HG02938 (cell line): ENCODE results near the gene FAM170B.

Experiments used
- ATAC-seq: cut with Tn5 transposase; IDR thresholded peaks from one replicate; pipeline ENCODE4 v1.9.1; 2021; ENCODE audit warnings: mild to moderate bottlenecking, moderate library complexity; ENCODE audit not compliant: unreplicated experiment

The FAM170B gene

DNA sequence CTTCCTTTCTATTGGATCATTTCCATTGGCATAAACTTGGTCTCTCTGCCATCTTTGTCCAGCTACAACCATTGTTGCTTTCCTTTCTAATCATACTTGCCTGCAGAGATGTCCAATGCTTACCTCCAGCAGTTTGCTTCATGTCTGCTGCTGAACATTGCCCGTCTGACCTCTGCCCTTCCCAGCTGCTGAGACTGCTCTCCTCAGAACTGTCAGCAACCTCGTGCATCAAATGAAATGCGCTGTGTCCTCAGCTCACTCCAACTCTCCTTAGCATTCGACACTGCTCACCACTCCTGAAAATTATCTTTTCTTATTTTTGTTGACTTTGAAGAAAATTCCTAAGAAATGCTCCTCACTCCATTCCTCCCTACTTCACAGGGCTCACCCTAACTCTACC, 5.0 kb downstream of the FAM170B start:
- no peak for ATAC-seq

- no peak for ATAC-seq
Observed at GRCh38 chr10:49123981-49124950, 9.6 kb downstream of the FAM170B start.

DNA sequence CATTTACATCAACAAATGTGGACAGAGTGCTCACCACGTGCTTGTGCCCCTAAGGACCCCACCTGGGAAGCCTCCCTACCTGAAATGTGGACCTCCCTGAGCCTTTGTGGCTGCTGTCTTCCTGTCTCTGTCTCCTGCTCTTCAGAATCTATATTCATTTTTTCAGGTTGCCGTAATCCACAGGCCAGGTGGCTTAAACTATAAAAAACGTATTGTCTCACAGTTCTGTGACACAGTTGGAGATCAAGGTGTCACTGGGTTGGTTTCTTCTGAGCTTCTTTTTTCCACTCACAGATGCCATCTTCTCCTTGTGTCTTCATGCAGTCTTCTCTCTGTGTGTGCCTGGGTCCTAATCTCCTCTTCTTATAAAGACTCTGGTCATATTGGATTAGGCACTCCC, 12.9 kb downstream of the FAM170B start:
- ATAC-seq = no peak

GRCh38 chr10:49119746-49120145, 14.1 kb downstream of the FAM170B start:
- ATAC-seq = no peak

GRCh38 chr10:49118430-49119074, 15.3 kb downstream of the FAM170B start:
- no peak for ATAC-seq

- no peak for ATAC-seq
Observed at GRCh38 chr10:49117376-49118070, 16.3 kb downstream of the FAM170B start.

GRCh38 chr10:49116509-49117375, 17.1 kb downstream of the FAM170B start:
- ATAC-seq = no peak

- ATAC-seq = no peak
Observed at GRCh38 chr10:49115796-49116508, 17.9 kb downstream of the FAM170B start.

DNA sequence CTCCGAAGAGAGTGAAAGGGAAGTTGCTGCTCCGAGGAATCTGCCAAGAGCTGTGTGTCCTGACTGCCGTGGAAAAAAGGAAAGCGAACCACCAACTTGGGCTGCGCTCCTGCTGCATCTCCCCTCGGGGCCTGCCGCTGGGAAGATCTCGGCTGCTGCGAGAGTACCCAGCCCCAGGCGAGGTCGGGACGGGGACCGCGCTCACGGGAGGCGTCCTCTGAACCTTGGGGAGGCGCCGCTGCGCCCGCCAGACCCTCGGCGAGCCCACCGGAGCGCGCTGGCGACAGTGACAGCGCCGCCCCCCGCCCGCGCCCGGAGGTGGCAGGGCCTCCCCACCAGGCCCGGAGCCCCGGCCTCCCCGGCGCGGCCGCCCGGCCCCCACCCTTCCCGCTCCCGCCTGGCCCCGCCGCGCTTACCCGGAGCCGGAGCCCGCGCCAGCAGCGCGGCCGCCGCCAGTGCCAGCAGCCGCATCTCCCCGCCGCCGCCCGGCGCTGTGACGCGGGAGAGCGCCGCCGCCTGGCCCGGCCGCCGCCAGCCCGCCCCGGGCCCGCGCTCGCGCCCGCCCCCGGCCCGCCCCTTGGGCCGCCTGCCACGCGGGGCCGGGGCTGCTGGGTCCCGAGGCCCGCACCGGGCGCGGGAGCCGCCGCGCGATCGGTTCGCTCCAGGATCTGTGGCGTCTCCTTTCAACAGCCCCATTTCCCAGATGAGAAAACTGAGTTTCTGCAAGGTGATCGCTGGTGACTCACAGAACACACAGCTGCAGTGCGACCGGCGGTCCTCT, 18.6 kb downstream of the FAM170B start, which contains the start of gene VSTM4:
Gene VSTM4, minus strand, starts transcription at position 508 of the 781 bp plus-strand sequence. Its CDS starts 37 bp downstream, at position 471.
- ATAC-seq = no peak

GRCh38 chr10:49114718-49115014, 19.2 kb downstream of the FAM170B start:
- ATAC-seq = no peak

DNA sequence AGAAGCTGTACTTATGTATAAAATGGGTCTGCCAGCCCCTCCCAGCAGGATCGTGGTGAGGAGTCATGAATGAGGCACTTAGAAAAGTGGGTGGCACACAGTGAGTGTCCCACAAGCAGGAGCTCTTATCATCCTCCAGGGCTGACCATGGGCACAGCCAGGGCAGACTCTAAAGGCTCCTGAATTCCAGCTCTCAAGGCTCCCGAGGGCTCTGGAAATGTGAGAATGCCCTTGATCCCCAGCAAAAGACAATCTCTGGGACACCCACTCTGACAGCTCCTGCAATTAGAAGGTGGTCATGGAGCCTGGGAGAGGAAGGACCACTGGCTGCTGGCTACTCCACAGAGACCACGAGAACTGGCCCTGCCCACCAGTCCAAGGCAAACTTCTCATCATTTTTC, 20.1 kb downstream of the FAM170B start:
- no peak for ATAC-seq

DNA sequence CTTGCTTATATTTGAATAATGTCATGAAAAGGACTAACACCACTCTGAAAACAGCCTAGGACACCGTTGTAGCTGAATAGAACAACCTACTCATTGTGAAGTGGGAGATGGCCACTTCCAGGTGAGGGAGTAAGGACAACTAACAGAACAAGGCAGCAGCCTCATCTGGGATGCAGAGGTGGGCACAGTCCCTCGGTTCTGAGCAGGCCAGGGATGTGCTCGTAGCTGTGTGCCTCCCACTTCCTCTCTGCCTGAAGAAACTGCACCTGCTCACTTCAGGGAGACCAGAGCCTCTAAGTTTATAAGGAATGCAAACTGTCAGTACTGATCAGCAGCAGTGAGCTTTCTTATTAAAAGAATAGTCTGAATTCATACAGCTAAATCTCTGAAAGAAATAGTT, 21.0 kb downstream of the FAM170B start:
- no peak for ATAC-seq

GRCh38 chr10:49112098-49112497, 21.7 kb downstream of the FAM170B start:
- no peak for ATAC-seq

DNA sequence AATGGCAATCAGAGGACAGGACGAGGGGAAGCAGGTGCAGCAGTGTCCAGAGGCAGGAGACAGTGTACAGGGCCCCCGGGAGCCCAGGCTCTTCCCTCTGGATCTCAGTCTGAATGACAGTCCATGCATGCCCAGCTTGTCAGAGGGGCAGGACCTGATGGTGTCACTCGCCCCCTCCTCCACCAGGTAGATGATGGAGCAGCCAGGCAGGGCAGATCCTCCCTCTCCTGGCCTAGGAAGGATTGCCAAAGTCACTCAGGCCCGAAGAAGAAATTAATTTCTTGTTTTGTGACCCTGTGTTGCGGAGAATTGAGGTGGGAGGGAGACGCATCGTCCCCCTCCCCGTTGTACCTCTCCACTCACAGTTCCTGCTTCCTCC, 22.5 kb downstream of the FAM170B start:
- no peak for ATAC-seq

- no peak for ATAC-seq
Observed at GRCh38 chr10:49110684-49111319, 23.0 kb downstream of the FAM170B start.

DNA sequence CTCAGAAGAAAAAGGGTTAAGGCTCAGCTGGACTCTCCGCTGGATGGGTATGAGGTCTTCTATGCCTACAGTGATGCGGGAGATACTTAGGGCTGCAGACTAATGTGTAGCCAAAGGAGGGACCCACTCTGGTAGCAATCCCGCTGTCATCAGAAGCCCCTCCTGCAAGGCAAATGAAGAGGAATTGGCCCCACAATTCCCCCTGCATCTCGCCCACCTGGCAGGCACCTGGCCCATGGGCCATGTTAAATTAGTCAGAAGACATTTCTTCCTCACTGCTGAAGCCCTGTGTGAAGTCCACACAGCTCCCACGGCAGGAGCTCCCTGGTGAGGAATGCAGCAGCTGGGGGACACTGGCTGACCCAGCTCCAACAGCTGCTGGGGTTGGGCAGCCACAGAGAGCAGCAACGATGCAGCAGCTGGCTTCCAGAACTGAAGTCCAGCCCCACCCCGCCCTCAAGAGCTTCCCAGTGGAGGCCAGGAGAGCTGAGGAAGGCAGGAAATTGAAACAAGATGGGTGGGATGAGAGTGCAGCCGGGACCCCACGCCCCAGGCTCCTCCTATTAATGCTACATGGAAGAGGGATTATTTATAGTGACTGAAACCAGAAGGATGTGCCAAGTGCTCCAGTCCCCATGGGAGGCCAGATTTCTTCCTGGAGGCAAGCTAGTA, 24.0 kb downstream of the FAM170B start:
- no peak for ATAC-seq

- ATAC-seq = no peak
Observed at GRCh38 chr10:49108656-49109055, 25.2 kb downstream of the FAM170B start.

DNA sequence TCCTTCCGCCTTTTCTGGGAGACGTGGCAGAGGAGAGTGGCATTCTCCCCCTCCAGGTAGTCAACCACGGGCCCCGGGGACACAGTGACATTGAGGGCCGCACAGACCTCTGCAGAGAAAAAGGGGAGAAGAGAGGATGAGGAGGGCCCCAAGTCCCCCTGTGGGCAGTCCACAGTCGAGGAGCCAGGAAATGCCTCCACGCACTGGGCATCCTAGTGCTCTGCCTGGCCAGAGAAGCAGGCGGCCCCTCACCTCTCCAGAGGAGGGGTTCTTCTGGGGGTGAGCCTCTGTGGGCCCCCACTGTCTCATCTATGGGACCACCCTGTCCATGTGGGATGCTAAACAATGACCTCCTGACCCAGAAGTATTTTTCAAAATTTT, 25.9 kb downstream of the FAM170B start:
- ATAC-seq = no peak
